Vagina (tissue), 2 donors: ENCODE data around the gene TASOR2.

Source experiments
- CTCF ChIP-seq, 3 experiments: fragments of 450-650 bp in 2 of 3; fragments of 200-600 bp in 1 of 3; sonication (generic) in 1 of 3; IDR thresholded peaks; one replicate each; pipeline ENCODE4 v1.5.1; 2017 to 2019; ENCODE audit warnings: antibody characterized with exemption in 3 of 3, mild to moderate bottlenecking in 2 of 3, moderate library complexity in 2 of 3
- POLR2A ChIP-seq, 2 donors: fragments of 450-650 bp; IDR thresholded peaks; one replicate each; pipeline ENCODE4 v1.6.1; 2017; ENCODE audit warnings: antibody characterized with exemption in 2 of 2, mild to moderate bottlenecking in 2 of 2, moderate library complexity in 2 of 2

GRCh38 chr10:5662708-5663579, 21.7 kb upstream of the TASOR2 start:
- TF ChIP-seq CTCF (IDR thresholded peaks at IDR 0.05) (no peak), POLR2A (IDR thresholded peaks at IDR 0.05) (no peak)
